Pancreas (tissue), 10 donors: Measurements from ENCODE around the gene UFSP1. TPM values are rescaled to one million over a fixed set of nuclear protein-coding genes. Genes with fewer than 3 reads are reported as not detected.

Experiments
- ATAC-seq, 4 donors: fragments of 200-7000 bp; cut with Tn5 transposase; one replicate each; pipeline versions ENCODE4 v1.8.0 to v1.9.1; 2020; ENCODE audit warnings: mild to moderate bottlenecking in 4 of 4, moderate library complexity in 4 of 4
- DNase-seq, 6 donors: peaks; one replicate each; pipeline ENCODE4 v3.0.0-alpha.2; 2020
- FAIRE-seq: peaks from 2 replicates; lab custom pipeline; 2012; peaks lifted over from hg19 to GRCh38; lab: Jason Lieb, UNC
- H3K27ac ChIP-seq, 4 donors: fragments of 200-600 bp; sonication (generic); 1 replicate in 3 of 4; 2 replicates in 1 of 4; pipeline versions ENCODE4 v1.5.0 to v1.8.0; 2020
- H3K27me3 ChIP-seq, 4 donors: fragments of 200-600 bp; one replicate each; pipeline ENCODE4 v1.8.0; 2021
- H3K36me3 ChIP-seq, 3 donors: fragments of 200-600 bp; sonication (generic) in 1 of 3; one replicate each; pipeline versions ENCODE4 v1.5.0 to v1.8.0; 2020 to 2021
- H3K4me1 ChIP-seq, 3 donors: fragments of 200-600 bp; one replicate each; pipeline ENCODE4 v1.8.0; 2021
- H3K4me3 ChIP-seq, 4 donors: fragments of 200-600 bp; sonication (generic) in 2 of 4; one replicate each; pipeline versions ENCODE4 v1.5.0 to v1.8.0; 2020 to 2021
- H3K9me3 ChIP-seq, 4 donors: fragments of 200-600 bp; one replicate each; pipeline ENCODE4 v1.8.0; 2021
- WGBS, 2 donors: extraction: QIAGEN DNeasy Blood & Tissue Kit; methylation state at CpG; one replicate each; pipeline ENCODE4 v1.1.7; 2013; 5-methylcytosine and 5-hydroxymethylcytosine counted together
- intact Hi-C, 3 donors: fragments of 100-400 bp; cut with DNase I; formaldehyde crosslinking; loops; one replicate each; pipeline versions ENCODE4 v1.11.1 to v1.14.2; 2022
- polyA plus RNA-seq, 2 donors: library from polyadenylated mRNA; stranded (reverse); fragments of 200-250 nt; gene quantifications; one replicate each; pipeline ENCODE4 v1.2.3, GENCODE V29; 2013
- total RNA-seq, 6 donors: library from RNA; stranded (reverse); fragmentation: NEBNext Ultra II Directional in 4 of 6; extraction: Animal tissue kit (Norgen Biotek cat#: 25700) in 4 of 6; gene quantifications; one replicate each; pipeline versions ENCODE4 v1.2.1 to v1.2.4, GENCODE V29; 2021 to 2023
- TF ChIP-seq, protein P1 (sequence below), 4 donors: fragments of 200-600 bp; sonication (generic) in 3 of 4; IDR thresholded peaks; one replicate each; pipeline versions ENCODE4 v1.5.0 to v1.8.0; 2021; ENCODE audit warnings: antibody characterized with exemption in 4 of 4
- donor health status: healthy with polysubstance abuse.
- donor health status: DM: no; HTN: no; CAD: no; lungs with moderate emphysema.
- donor health status: DM: no; HTN: no; CAD: no.
- donor health status: control.
- donor health status: control.
- donor health status: Bipolar disorder and iron deficiency.
- donor health status: DM: yes; HTN: yes; CAD: no.
- donor health status: DM: no; HTN: no; CAD: no.
- donor health status: DM: no; HTN: no; CAD: no.
- donor health status: DM: yes; HTN: yes; CAD: no.

The UFSP1 gene
- total and polyA plus RNA-seq, 8 donors, result 0.83 to 6.3 (median 2.4) TPM

DNA sequence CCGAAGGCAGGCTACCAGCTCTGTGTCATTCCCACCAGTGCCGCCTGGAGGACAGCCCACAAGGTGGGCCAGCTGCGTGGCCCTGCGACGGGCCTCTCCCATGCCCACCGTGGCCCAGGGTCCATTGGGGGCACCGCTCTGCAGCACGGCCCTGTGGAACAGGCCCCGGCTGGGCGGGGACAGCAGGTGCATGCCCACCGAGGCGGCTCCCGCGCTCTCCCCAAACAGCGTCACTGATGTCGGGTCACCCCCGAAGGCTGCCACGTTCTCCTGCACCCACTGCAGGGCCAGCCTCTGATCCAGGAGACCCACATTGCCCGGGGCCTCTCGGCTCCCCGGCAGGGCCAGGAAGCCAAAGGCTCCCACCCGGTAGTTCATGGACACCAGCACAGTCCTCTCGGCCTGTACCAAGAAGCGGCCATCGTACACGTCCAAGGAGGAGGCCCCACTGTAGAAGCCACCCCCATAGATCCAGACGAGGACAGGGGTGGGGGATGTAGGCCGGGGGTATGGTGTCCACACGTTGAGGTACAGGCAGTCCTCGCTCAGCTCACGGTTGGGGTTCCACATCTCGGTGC is 3.9 kb upstream of the UFSP1 start:
- TF ChIP-seq, protein P1, sequence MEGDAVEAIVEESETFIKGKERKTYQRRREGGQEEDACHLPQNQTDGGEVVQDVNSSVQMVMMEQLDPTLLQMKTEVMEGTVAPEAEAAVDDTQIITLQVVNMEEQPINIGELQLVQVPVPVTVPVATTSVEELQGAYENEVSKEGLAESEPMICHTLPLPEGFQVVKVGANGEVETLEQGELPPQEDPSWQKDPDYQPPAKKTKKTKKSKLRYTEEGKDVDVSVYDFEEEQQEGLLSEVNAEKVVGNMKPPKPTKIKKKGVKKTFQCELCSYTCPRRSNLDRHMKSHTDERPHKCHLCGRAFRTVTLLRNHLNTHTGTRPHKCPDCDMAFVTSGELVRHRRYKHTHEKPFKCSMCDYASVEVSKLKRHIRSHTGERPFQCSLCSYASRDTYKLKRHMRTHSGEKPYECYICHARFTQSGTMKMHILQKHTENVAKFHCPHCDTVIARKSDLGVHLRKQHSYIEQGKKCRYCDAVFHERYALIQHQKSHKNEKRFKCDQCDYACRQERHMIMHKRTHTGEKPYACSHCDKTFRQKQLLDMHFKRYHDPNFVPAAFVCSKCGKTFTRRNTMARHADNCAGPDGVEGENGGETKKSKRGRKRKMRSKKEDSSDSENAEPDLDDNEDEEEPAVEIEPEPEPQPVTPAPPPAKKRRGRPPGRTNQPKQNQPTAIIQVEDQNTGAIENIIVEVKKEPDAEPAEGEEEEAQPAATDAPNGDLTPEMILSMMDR (IDR thresholded peaks at IDR 0.05), result no peak
- H3K9me3 ChIP-seq, result no peaks in the 10 kb centered on the region
- H3K36me3 ChIP-seq, result no peaks in the 10 kb centered on the region
- no peak overlapping the region for H3K4me3 ChIP-seq
- FAIRE-seq (no peak), DNase-seq (peak in 2 of 6 donors; percentile 49 to 81), ATAC-seq (no peak)
- WGBS, 2 donors, result 85 to 92% methylated on average over 31 to 32 of the region's 32 CpGs
- H3K27ac ChIP-seq, result no peak overlapping the region
- no peaks in the 10 kb centered on the region for H3K27me3 ChIP-seq
- intact Hi-C loops, result loop anchor here in 2 of 3 donors (5.0 to 10.0 kb wide), 2 partner anchors 169 to 171 kb away; no protein-coding TSS in a partner anchor
- peaks cover 5 to 13% (median 7%) of the 10 kb centered on the region in 3 donors for H3K4me1 ChIP-seq

DNA sequence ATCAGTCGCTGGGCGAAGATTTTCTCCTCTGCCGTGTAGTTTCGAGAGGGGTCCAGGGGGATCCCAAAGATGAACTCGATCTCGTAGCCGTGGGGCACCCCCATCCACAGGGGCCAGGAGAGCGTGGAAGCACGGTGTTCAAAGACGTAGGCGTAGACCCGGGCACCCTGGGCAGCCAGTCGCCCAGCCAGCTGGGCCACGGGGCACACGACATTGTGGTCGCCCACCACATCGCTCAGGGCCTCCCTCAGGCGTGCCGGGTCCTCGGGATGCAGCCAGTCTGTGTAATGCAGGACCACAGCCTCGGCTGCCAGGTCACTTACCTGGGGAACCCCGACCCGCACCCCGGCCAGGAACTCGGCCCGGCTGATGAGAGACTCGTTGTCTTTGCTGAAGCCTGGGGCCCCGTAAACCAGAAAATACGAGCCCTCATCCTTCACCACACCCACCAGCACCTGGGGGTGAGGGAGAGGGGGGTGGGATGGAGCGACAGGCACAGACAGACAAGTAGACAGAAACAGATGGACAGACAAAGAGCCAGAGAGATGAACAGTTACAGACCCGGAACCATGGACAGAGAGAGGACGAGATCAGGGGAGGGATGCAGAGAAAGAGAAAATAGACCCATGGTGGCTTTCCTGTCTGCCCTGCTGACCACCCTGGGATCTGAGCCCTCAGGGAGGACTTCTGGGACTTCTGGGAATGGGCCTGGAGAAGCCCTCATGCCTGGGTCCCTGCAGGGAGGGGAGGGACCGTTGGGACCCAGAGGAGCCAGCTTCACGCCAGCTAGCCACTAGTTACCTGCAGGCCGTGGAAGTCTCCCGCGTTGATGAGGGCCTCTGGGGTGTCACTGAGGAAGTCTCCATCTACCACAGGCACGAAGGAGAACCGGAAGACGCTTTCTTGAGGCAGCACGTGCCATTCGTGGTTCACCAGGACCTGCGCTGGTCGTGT is 3.1 kb upstream of the UFSP1 start:
- FAIRE-seq, result no peak
- WGBS, 2 donors, result 85 to 90% methylated on average over 43 to 44 of the region's 44 CpGs
- H3K4me1 ChIP-seq, result peaks cover 5 to 19% (median 10%) of the 10 kb centered on the region in 3 donors
- H3K36me3 ChIP-seq, result peaks cover 0 to 1% (median 0%) of the 10 kb centered on the region in 3 donors
- intact Hi-C loops, result loop anchor here in 2 of 3 donors (5.0 to 10.0 kb wide), 2 partner anchors 170 to 172 kb away; no protein-coding TSS in a partner anchor
- ATAC-seq, result no peak
- peak in 1 of 6 donors; percentile 42 for DNase-seq
- H3K27ac ChIP-seq, result no peak overlapping the region
- no peak overlapping the region for H3K4me3 ChIP-seq
- TF ChIP-seq, protein P1 (IDR thresholded peaks at IDR 0.05), result no peak
- H3K9me3 ChIP-seq, result no peaks in the 10 kb centered on the region
- no peaks in the 10 kb centered on the region for H3K27me3 ChIP-seq

DNA sequence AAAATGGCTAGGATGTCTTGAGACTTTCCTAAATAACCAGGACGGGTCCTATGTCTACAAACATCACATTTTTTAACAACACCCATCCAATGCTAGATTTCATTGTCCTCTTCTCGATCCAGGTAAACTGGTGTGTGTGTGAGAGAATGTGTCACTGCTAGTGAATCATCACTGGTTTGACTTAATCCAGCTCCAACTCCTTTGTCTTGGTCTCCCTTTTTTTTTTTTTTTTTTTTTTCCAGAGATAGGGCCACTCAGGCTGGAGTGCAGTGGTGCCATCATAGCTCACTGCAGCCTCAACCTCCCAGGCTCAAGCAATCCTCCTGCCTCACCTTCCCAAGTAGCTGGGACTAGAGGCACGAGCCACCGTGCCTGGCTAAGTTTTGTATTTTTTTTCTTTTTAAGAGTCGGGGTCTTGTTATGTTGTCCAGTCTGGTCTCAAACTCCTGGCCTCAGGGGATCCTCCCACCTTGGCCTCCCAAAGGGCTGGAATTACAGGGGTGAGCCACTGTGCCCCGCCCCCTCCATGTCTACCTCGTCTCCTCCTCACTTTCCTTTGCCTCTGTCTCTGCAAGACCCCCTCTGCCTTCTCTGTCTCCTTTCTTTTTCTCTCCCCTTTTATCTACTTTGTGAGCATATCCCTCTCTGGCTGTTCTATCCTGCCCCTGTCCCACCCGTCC is 2.2 kb upstream of the UFSP1 start:
- intact Hi-C loops, result loop anchor here in 2 of 3 donors (5.0 to 10.0 kb wide), 2 partner anchors 171 to 173 kb away; no protein-coding TSS in a partner anchor
- no peaks in the 10 kb centered on the region for H3K27me3 ChIP-seq
- DNase-seq, result no peak
- peaks cover 5 to 21% (median 10%) of the 10 kb centered on the region in 3 donors for H3K4me1 ChIP-seq
- 78 to 80% methylated on average over 8 of the region's 8 CpGs for WGBS, 2 donors
- ATAC-seq, result no peak
- no peak overlapping the region for H3K27ac ChIP-seq
- no peak overlapping the region for H3K4me3 ChIP-seq
- H3K9me3 ChIP-seq, result no peaks in the 10 kb centered on the region
- TF ChIP-seq, protein P1 (IDR thresholded peaks at IDR 0.05), result no peak
- H3K36me3 ChIP-seq, result peaks cover 0 to 11% (median 0%) of the 10 kb centered on the region in 3 donors
- FAIRE-seq, result no peak

DNA sequence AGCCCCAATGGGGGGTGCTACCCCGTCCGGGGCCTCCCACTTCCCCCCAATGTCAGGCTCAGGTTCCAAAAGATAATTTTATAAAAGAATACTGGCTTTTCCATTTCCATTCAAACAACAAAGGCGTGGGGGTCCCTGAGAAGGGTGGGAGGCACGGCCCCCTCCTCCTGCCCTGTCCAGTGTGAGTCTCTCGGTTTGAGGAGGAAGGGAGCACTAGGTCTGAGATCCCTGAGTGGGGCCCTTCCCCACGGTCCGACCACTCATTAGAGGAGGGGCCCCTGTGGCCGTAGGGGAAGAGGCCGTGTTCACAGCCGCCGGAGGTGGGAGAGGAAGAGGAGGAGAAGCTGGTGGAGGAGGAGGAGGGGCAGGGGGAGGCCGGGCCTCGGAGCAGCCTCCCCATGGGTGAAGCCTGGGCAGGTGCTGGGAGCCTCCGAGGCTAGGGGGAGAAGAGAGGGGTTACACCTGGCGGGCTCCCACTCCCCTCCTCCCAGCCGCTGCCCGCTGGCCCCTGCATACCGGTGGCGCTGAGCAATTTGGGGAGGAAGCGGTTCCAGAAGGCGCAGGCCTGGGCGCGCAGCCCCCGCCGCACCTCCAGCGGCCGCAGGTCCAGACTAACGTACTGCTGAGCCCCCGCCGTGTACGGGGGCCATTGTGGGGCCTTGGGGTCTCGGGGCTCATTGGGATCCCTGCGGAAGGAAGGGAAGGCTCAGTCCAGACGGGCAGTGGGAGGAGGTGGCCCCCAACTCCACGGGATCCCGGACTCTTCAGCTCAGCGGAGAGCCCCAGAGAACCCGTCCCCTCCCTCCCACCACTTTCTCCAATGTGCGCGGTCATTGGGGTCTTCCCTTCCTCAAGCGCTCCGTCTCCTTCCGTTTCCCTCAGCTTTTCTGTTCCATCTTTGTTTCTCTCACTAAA is 1.4 kb upstream of the UFSP1 start:
- H3K9me3 ChIP-seq, result no peaks in the 10 kb centered on the region
- H3K4me1 ChIP-seq, result peaks cover 5 to 16% (median 10%) of the 10 kb centered on the region in 3 donors
- FAIRE-seq (no peak), ATAC-seq (no peak), DNase-seq (peak in 3 of 6 donors; percentile 17 to 79 (median 55))
- TF ChIP-seq, protein P1 (IDR thresholded peaks at IDR 0.05), result no peak
- peak overlapping the region in 3 of 4 donors; percentile 48 to 73 (median 62) for H3K4me3 ChIP-seq
- intact Hi-C loops, result loop anchor here in 2 of 3 donors (5.0 to 10.0 kb wide), 2 partner anchors 171 to 174 kb away; no protein-coding TSS in a partner anchor
- peaks cover 0 to 19% (median 6%) of the 10 kb centered on the region in 3 donors for H3K36me3 ChIP-seq
- H3K27ac ChIP-seq, result peak overlapping the region; percentile 75 to 94 (median 84)
- no peaks in the 10 kb centered on the region for H3K27me3 ChIP-seq
- WGBS, 2 donors, result 42 to 50% methylated on average over 36 to 43 of the region's 43 CpGs
